DMS79 (cell line): Measurements from ENCODE around the gene UBE2R2.
"Not testable (repeated sequence)": the region's sequence is repeated elsewhere in the genome, so short reads cannot be mapped to it uniquely, and the experiment has no call there.

Source experiments
- DNase-seq: peaks from one replicate; lab custom pipeline; 2025; lab: John Stamatoyannopoulos, UW

UBE2R2 gene, protein sequence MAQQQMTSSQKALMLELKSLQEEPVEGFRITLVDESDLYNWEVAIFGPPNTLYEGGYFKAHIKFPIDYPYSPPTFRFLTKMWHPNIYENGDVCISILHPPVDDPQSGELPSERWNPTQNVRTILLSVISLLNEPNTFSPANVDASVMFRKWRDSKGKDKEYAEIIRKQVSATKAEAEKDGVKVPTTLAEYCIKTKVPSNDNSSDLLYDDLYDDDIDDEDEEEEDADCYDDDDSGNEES

DNA sequence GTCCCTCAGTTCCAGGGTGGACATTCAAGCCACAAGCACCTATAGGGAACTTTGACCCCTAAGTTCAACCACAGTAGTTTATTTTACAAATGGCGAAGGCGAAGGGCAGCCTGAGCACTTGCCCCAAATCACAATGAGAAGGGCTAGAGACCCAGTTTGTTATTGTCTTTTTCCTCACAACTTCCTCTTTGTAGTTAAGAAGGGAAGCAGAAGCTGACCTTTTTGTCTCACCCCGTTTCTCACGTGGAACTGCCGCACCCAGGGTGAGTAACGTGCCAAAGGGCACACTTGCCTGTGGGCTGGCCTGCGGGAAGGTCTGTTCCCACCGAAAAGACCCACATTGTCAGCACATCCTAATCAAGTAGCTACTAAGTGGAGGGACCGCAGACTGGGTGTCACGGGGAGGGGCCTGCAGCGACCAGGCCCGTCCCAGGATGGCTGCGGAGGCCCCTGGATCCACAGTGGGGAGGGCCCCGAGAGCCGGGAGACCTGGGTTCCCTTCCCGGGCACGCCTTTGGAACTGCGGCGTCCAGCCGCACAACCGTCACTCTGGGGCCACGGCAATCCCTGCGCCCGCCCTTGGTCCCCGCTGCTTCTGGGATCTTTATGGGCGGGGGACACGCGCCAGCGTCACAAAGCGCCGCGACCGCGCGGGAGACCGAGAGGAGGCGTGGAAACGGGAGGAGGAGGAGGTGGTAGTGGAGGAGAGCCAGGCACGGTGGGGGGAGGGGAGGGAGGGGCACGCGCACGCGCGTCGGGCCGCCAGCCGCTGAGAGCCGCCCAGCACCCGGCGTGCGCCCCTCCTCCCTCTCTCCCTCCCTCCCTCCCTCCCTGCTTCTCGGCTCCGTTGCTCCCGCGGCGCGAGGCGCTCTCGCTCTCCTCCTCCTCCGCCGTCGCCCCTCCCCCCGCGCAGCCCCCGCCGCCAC, at the start of gene UBE2R2:
UBE2R2 (plus strand) TSS at position 834 of the 926 bp plus-strand sequence. CDS start 598 bp downstream, outside the sequence.
- peak; percentile 87 for DNase-seq

- not testable (repeated sequence) for DNase-seq
Measured at GRCh38 chr9:33770156-33770880, 46.6 kb upstream of the UBE2R2 start.

DNA sequence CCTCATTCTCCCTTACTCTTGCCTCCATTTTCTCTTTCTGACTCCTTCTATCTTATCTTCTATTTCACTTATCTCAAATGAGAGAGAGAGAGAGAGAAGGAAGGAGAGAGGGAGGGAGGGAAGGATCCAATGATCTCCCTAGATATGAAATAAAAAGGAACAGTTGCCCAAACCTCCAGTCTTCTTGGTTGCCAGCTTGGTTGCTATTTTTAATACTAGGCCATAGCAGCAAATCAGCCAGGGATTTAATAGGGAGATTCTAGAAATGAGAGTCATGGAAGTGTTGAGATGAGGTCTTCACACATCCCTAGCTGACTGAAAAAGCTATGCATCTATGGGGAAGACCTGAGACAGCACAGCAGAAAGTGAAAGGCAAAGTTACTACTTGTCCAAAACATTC, 43.8 kb upstream of the UBE2R2 start:
- not testable (repeated sequence) for DNase-seq

DNA sequence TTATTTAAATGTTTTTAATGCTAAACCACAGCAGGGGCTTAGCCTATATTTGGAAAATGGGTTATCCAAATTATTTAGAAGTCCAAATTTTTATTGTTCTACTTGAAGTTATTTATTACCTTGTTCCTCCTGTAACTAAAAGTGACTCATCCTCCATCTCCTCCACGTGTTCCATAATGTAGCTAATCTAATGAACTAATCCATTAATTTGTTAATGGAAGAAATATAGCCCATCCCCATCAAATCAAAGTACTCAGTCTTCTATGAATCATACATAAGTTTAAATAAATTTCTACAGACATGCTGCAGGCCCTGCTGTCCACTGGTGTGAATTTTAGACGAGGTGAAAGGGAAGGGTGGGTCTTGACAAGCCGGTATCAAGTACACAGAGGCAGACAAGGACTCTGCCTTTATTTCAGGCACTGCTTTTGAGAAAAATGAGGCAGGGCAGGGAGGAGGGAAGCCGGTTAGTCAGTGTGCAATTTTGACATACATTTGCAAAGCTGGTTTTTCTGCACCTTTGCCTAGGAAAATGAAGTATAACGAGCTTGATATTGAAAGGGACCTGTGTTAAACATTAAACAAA, 42.8 kb upstream of the UBE2R2 start:
- DNase-seq = not testable (repeated sequence)

- no peak for DNase-seq
Measured at GRCh38 chr9:33776578-33776977, 40.4 kb upstream of the UBE2R2 start.

- no peak for DNase-seq
Measured at GRCh38 chr9:33778700-33779351, 38.1 kb upstream of the UBE2R2 start.

- DNase-seq = no peak
Measured at GRCh38 chr9:33780276-33780675, 36.7 kb upstream of the UBE2R2 start.

- DNase-seq = peak; percentile 68
Measured at GRCh38 chr9:33781736-33782135, 35.2 kb upstream of the UBE2R2 start.

GRCh38 chr9:33782395-33783152, 34.4 kb upstream of the UBE2R2 start:
- no peak for DNase-seq

- no peak for DNase-seq
Measured at GRCh38 chr9:33785914-33786313, 31.0 kb upstream of the UBE2R2 start.

- DNase-seq = no peak
Measured at GRCh38 chr9:33786681-33787080, 30.3 kb upstream of the UBE2R2 start.

DNA sequence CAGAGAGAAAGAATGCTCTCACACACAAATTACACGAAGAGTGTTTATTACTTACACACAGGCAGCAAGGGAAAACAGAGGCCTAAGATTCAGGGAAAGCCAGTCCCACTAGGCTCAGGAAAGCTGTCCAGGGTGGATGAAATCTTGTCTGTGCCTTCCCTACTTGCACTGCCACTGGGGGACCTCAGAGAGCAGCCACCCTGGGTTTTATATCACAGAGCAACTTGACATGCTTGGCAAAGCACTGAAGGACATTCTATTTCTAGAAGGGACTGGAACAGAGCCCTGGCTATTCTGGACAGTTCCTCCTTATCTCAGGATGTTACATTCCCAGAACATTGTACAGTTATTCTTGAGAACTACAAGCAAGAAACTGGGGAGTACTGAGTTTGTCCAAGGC, 29.1 kb upstream of the UBE2R2 start:
- no peak for DNase-seq

DNA sequence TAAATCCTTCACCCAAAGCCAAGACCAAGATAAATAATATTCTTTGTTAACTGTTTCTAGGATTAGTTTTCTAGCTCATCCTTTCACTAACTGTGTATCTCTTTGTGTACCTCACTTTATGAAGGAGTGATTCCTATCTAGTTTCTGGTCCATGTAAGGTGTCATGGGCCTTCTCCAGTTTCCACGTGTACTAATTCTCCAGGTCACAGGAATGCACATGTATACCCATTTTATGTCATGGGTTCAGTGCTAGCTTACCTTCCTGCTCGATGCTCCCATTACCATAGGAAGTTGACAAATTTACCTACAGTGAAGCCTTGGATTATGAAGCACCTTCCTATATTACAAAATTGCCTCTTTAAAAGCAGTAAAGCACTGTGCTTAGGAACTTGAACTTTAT, 27.5 kb upstream of the UBE2R2 start:
- DNase-seq = not testable (repeated sequence)

GRCh38 chr9:33791117-33791516, 25.8 kb upstream of the UBE2R2 start:
- no peak for DNase-seq

- not testable (repeated sequence) for DNase-seq
Measured at GRCh38 chr9:33793496-33793895, 23.5 kb upstream of the UBE2R2 start.

DNA sequence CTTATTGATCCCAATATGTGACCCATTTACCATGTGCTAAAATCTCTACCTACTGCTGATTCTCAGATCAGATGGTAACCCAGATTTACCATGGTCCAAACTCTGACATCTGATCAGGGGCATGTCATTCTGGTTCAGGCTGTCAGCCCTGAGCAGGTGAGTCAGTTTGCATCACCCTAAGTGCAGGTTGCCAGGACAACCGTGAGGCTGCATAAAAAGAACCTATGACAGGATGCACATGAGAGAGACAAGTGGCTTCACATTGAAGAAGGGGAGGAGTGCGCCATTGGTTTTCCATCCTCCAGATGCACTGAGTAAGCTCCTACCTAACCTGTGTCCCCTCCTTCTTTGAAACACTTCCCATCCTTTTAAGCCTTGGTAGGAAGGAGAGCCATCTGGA, 22.4 kb upstream of the UBE2R2 start:
- peak; percentile 21 for DNase-seq

DNA sequence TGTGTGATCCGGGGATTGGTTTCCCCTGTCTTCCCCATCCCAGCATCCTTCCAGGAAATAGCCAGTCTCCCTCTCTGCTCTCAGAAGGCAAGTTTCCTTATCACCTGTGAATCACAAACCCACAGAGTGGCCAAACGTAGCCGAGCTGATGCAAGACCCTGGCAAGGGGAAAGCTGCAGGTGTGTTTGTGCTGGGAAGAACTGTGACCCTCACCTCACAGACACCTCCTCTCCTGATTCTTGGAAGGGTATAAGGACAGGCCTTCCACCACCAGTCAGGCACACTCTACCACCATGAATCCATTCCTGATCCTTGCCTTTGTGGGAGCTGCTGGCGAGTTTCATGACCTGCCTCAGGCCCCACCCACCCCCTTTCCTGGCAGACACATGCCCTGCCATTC, 21.7 kb upstream of the UBE2R2 start, which contains the start of gene PRSS3:
PRSS3 (plus strand) TSS at position 281 of the 400 bp plus-strand sequence; CDS start at position 294, 13 bp downstream.
- peak; percentile 76 for DNase-seq

DNA sequence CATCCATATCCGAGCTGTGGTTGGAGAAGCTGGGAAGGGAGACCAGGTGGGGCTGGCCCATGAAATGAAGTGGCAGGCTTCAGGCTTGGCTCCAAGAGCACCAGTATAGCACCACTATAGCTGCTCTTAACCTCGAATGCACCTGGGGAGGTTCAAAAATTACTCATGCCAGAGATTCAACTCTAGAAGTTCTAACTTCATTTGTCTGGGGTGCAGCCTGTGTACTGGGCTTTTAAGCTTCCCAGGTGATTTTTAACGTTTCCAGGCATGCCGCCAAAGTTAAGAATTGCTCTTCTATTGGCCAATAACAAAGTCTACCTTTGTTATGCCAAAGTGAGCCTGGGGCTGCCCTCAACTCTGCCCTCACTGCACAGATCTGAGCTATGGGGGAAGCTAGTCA, 21.1 kb upstream of the UBE2R2 start:
- peak; percentile 94 for DNase-seq

DNA sequence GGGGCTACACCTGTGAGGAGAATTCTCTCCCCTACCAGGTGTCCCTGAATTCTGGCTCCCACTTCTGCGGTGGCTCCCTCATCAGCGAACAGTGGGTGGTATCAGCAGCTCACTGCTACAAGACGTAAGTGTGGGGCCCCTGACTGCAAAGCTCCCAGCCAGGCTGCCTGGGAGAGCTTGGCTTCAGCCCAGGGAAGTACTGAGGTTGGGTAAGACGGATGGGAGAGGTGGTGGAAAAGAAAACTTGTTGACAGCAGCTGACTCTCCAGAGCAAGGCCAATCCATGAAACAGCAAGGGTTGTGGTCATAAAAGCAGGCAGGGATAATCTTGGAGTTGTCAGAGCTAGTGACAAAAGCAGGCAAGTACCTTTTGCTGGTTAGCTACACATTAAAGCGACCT, 20.3 kb upstream of the UBE2R2 start:
- DNase-seq = not testable (repeated sequence)

DNA sequence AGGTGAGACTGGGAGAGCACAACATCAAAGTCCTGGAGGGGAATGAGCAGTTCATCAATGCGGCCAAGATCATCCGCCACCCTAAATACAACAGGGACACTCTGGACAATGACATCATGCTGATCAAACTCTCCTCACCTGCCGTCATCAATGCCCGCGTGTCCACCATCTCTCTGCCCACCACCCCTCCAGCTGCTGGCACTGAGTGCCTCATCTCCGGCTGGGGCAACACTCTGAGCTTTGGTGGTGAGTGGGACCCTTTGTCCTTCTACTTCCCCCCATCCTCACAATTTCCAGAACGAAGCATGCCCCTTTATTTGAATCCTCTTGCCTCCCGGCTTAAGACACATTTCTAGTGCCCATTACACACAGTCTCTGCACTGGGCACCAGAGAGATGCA, 19.1 kb upstream of the UBE2R2 start:
- no peak for DNase-seq

GRCh38 chr9:33798545-33798944, 18.4 kb upstream of the UBE2R2 start:
- no peak for DNase-seq
